ENCODE data around the gene LRRC32.

The LRRC32 gene

GRCh38 chr11:76661306-76661751, 9.2 kb downstream of the LRRC32 start:
- no peaks in the 10 kb centered on the region for H3K36me3 ChIP-seq (ENCODE audit: insufficient read depth)
- H3K4me3 ChIP-seq (IDR thresholded peaks at IDR 0.05; ENCODE audit: insufficient read depth, low read depth, low read length): no peak overlapping the region
- no peaks in the 10 kb centered on the region for H4K20me1 ChIP-seq (ENCODE audit: insufficient read depth)
- no peaks in the 10 kb centered on the region for H3K79me2 ChIP-seq (ENCODE audit: insufficient read depth, low read depth)
- H2AFZ ChIP-seq (ENCODE audit: low read depth): no peak overlapping the region
- H3K9ac ChIP-seq: no peak overlapping the region
- no peaks in the 10 kb centered on the region for H3K4me1 ChIP-seq (ENCODE audit: low read depth, poor library complexity, severe bottlenecking)
- peaks cover 4% of the 10 kb centered on the region; the same call in 1 of the 2 replicates for H3K27me3 ChIP-seq (ENCODE audit: insufficient read depth, low read depth)
- TF ChIP-seq CTCF (conservative IDR thresholded peaks at IDR 0.05; ENCODE audit: low read depth, low read length): no peak
- no peak overlapping the region for H3K27ac ChIP-seq
- H3K4me2 ChIP-seq: no peak overlapping the region

DNA sequence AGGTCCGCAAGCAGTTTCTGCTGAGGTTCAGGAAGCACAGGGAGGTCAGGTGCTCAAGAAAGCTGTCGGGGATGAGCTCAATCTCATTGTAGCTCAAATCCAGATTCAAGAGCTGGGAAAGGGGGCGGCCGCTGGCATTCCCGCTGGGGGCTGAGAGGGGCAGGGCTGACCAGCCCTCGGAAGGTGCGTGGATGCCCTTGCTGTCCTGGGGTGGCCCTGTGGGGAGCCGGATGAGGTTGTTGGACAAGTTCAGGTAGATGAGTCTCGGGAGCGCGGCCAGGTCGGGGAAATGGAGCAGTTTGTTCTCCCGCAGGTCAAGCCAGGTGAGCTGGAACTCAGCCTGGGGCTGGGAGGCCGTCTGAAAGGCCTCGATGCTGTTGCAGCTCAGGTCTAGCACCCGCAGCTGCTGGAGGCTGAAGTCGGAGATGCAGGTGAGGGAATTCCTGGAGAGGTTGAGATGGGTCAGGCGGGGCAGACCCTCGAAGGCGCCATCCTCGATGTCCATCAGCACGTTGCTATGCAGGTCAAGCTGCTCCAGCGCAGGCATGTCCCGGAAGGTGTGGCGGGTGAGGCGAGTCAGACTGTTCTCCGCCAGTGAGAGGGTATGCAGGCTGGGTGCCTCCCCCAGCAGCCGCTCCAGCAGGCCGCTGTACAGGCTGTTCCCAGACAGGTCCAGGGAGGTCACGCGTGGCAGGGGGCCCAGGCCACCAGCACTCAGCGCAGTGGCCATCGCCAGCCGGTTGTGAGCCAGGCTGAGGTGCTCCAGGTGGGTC, 9.8 kb downstream of the LRRC32 start:
- H4K20me1 ChIP-seq (ENCODE audit: insufficient read depth): no peaks in the 10 kb centered on the region
- H3K4me1 ChIP-seq (ENCODE audit: low read depth, poor library complexity, severe bottlenecking): no peaks in the 10 kb centered on the region
- H3K4me3 ChIP-seq (IDR thresholded peaks at IDR 0.05; ENCODE audit: insufficient read depth, low read depth, low read length): no peak overlapping the region
- H3K27me3 ChIP-seq (ENCODE audit: insufficient read depth, low read depth): peaks cover 4% of the 10 kb centered on the region; the same call in 1 of the 2 replicates
- H3K79me2 ChIP-seq (ENCODE audit: insufficient read depth, low read depth): no peaks in the 10 kb centered on the region
- no peak overlapping the region for H2AFZ ChIP-seq (ENCODE audit: low read depth)
- no peaks in the 10 kb centered on the region for H3K36me3 ChIP-seq (ENCODE audit: insufficient read depth)
- H3K27ac ChIP-seq: no peak overlapping the region
- no peak for TF ChIP-seq CTCF (conservative IDR thresholded peaks at IDR 0.05; ENCODE audit: low read depth, low read length)
- H3K9ac ChIP-seq: no peak overlapping the region
- no peak overlapping the region for H3K4me2 ChIP-seq

GRCh38 chr11:76659672-76660532, 10.6 kb downstream of the LRRC32 start:
- peaks cover 4% of the 10 kb centered on the region; the same call in 1 of the 2 replicates for H3K27me3 ChIP-seq (ENCODE audit: insufficient read depth, low read depth)
- H3K79me2 ChIP-seq (ENCODE audit: insufficient read depth, low read depth): no peaks in the 10 kb centered on the region
- no peak overlapping the region for H2AFZ ChIP-seq (ENCODE audit: low read depth)
- H3K4me2 ChIP-seq: no peak overlapping the region
- H3K4me3 ChIP-seq (IDR thresholded peaks at IDR 0.05; ENCODE audit: insufficient read depth, low read depth, low read length): no peak overlapping the region
- no peaks in the 10 kb centered on the region for H4K20me1 ChIP-seq (ENCODE audit: insufficient read depth)
- H3K36me3 ChIP-seq (ENCODE audit: insufficient read depth): no peaks in the 10 kb centered on the region
- H3K27ac ChIP-seq: no peak overlapping the region
- H3K4me1 ChIP-seq (ENCODE audit: low read depth, poor library complexity, severe bottlenecking): no peaks in the 10 kb centered on the region
- no peak for TF ChIP-seq CTCF (conservative IDR thresholded peaks at IDR 0.05; ENCODE audit: low read depth, low read length)
- H3K9ac ChIP-seq: no peak overlapping the region

DNA sequence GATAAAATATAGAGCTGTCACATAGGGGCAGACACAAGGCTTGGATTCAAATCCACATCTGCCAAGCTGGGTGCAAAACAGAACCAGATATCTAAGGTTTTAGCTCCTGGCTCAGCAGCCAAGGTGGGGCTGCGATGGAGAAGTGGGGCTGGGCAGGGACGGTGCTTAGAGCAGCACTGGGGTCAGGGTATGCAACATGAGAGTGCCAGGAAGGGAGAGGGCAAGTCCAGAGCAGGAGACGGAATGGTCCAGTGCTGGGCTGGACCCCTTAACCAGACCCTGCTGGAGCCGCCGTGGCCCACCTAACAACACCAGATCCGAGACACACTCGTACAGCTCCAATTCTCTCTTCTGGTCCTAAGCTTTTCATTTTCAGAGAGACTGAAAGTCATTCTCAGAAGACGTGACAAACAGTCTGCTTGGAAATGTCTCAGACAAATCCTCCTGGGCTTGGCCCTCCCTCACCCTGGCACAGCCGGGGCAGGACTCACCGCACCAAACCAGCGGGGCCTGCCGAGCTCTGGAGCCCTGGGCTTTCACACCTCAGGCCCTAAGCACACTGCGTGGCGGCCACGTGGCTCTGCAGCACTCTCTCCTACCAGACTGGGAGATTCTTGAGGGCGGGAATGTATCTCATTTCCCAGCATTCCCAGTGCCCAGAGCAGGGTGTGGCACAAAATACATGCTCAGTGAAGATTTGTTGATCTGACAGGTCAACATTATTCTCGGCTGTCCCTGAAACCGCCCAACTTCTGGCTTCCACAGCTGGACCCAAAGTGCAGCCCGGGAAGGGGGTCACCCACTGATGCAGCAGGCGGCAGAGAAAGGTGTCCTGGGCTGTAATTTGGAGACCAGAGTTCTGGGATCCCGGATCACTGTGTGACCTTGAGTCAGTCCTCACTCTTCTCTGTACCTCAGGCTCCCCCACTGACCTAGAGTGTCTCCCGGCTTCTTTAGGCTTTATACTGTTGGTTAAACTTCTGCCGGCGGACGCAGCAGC, 11.6 kb downstream of the LRRC32 start:
- no peak overlapping the region for H3K9ac ChIP-seq
- TF ChIP-seq CTCF (conservative IDR thresholded peaks at IDR 0.05; ENCODE audit: low read depth, low read length): no peak
- no peak overlapping the region for H3K4me3 ChIP-seq (IDR thresholded peaks at IDR 0.05; ENCODE audit: insufficient read depth, low read depth, low read length)
- no peaks in the 10 kb centered on the region for H3K36me3 ChIP-seq (ENCODE audit: insufficient read depth)
- H3K27me3 ChIP-seq (ENCODE audit: insufficient read depth, low read depth): peaks cover 4% of the 10 kb centered on the region; the same call in 1 of the 2 replicates
- H3K27ac ChIP-seq: no peak overlapping the region
- no peak overlapping the region for H3K4me2 ChIP-seq
- H3K79me2 ChIP-seq (ENCODE audit: insufficient read depth, low read depth): no peaks in the 10 kb centered on the region
- H4K20me1 ChIP-seq (ENCODE audit: insufficient read depth): no peaks in the 10 kb centered on the region
- H2AFZ ChIP-seq (ENCODE audit: low read depth): no peak overlapping the region
- H3K4me1 ChIP-seq (ENCODE audit: low read depth, poor library complexity, severe bottlenecking): no peaks in the 10 kb centered on the region

Data from KMS-11 (cell line).